Measurements from ENCODE around the gene DHRS1. TPM values are rescaled to one million over a fixed set of nuclear protein-coding genes. Genes with fewer than 3 reads are reported as not detected.
A peak's percentile ranks its signal among the peaks of the same experiment; 100 is the strongest.

DHRS1 gene
- total and polyA plus RNA-seq, 9 of the 15 experiments (the other 6 are each of a cell fraction or from before 2014, with no cell fraction given): 7.3 to 33.6 (median 13.3) TPM

DNA sequence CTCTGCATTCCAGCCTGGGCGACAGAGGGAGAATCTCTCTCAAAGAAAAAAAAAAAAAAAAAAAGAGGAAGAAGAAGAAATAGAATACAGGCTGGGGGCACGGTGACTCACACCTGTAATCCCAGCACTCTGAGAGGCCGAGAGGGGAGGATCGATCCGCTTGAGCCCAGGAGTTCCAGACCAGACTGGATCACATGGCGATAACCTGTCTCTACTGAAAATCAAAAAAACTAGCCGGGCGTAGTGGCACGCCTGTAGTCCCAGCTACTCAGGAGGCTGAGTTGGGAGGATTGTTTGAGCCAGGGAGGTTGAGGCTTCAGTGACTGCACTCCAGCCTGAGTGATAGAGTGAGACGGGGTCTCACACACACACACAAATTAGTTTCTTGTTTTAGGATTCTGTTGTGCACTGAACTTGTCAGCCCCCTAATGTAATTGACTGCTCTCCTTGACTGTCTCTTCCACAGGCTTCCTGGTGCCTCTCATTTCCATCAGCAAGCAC lies 56.2 kb downstream of the DHRS1 start (continued):
- peak; percentile 66; the same call in 1 of the 2 replicates for TF ChIP-seq JUND (IDR thresholded peaks at IDR 0.05; ENCODE audit: borderline replicate concordance, low read depth, low read length)
- peak; percentile 47; the same call in 1 of the 3 replicates for TF ChIP-seq JUND (tag; IDR thresholded peaks at IDR 0.05; ENCODE audit: borderline replicate concordance, low read depth, low read length)
- TF ChIP-seq ZNF384 (IDR thresholded peaks at IDR 0.05; ENCODE audit: low read depth, low read length): peak; percentile 81
- TF ChIP-seq POLR2H (tag; IDR thresholded peaks at IDR 0.05; ENCODE audit: low read depth): no peak

GRCh38 chr14:24241829-24242443 lies 57.6 kb downstream of the DHRS1 start:
- intact Hi-C loops (cut with micrococcal nuclease) (loop anchor here (2.0 kb wide), 2 partner anchors 29 to 189 kb away; partner anchors contain the start of gene RABGGTA), in situ Hi-C loops (cut with MboI) (loop anchor here (5.0 to 10.0 kb wide), 2 partner anchors 55 to 193 kb away; partner anchors contain the start of genes DHRS1 and NOP9)
- Histone ChIP-seq H3K36me3 (ENCODE audit: control insufficient read depth, insufficient read depth, low read length) (peaks cover 42% of the 10 kb centered on the region), H3K4me1 (replicated peaks in 1 of 2; ENCODE audit: control insufficient read depth in 2 of 2, insufficient read depth in 2 of 2, low read length in 2 of 2) (peaks cover 13 to 15% of the 10 kb centered on the region in 2 experiments; a peak in 4 of 5 replicates), H3K9me3 (replicated peaks; ENCODE audit: control insufficient read depth, insufficient read depth, low read depth, low read length) (no peaks in the 10 kb centered on the region), H2AFZ (ENCODE audit: low read depth, low read length) (peak overlapping the region; percentile 84), H3K4me2 (ENCODE audit: insufficient read depth, low read length) (peak overlapping the region; percentile 88), H3K4me3 (peak overlapping the region; percentile 59), H3K79me2 (ENCODE audit: control insufficient read depth, insufficient read depth, low read length) (peaks cover 10% of the 10 kb centered on the region; the same call in 2 of the 3 replicates), H3K27ac (ENCODE audit: extremely low read depth, low read depth, low read length) (peak overlapping the region; percentile 98), H4K20me1 (replicated peaks; ENCODE audit: control insufficient read depth, insufficient read depth, low read length) (no peaks in the 10 kb centered on the region; the same call in 1 of the 2 replicates), H3K27me3 (ENCODE audit: control insufficient read depth in 2 of 2, insufficient read depth in 2 of 2, low read length in 2 of 2) (no peaks in the 10 kb centered on the region), H3K9ac (ENCODE audit: insufficient read depth in 1 of 2, low read depth in 2 of 2, low read length in 2 of 2) (peak overlapping the region; percentile 77 to 95), H3K9me1 (ENCODE audit: control insufficient read depth, insufficient read depth, low read length) (no peaks in the 10 kb centered on the region)
- DNase-seq (ENCODE audit: extremely low read depth in 1 of 4, low spot score in 3 of 4) (peak; percentile 92 to 95 (median 92)), ATAC-seq (peak; percentile 94), FAIRE-seq (no peak)
- BruUV-seq (replicated peaks): TSS peak; percentile 59
- WGBS (ENCODE audit: insufficient coverage, low coverage, missing lambda C conversion rate): 4% methylated on average over 26 of the region's 39 CpGs
- ChIA-PET CTCF (ENCODE audit: low intra/inter-chr PET ratio) (interaction anchor here (0.9 to 3.0 kb wide), 3 partner anchors 29 to 66 kb away, joined by 3 to 41 read pairs (median 5); partner anchors contain the start of gene CIDEB), POLR2A (interaction anchor here (1.0 to 1.9 kb wide), 17 partner anchors 11 to 190 kb away, joined by 3 to 18 read pairs (median 6); partner anchors contain the start of genes CHMP4A, CIDEB, DCAF11 and DHRS1)
- no peak for TF ChIP-seq MAZ (CRISPR knock-in tag; conservative IDR thresholded peaks at IDR 0.05 in 1 of 2, IDR thresholded peaks at IDR 0.05 in 1 of 2)
- TF ChIP-seq, protein P1, sequence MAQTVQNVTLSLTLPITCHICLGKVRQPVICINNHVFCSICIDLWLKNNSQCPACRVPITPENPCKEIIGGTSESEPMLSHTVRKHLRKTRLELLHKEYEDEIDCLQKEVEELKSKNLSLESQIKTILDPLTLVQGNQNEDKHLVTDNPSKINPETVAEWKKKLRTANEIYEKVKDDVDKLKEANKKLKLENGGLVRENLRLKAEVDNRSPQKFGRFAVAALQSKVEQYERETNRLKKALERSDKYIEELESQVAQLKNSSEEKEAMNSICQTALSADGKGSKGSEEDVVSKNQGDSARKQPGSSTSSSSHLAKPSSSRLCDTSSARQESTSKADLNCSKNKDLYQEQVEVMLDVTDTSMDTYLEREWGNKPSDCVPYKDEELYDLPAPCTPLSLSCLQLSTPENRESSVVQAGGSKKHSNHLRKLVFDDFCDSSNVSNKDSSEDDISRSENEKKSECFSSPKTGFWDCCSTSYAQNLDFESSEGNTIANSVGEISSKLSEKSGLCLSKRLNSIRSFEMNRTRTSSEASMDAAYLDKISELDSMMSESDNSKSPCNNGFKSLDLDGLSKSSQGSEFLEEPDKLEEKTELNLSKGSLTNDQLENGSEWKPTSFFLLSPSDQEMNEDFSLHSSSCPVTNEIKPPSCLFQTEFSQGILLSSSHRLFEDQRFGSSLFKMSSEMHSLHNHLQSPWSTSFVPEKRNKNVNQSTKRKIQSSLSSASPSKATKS (CRISPR knock-in tag; IDR thresholded peaks at IDR 0.05): no peak
- TF ChIP-seq, protein P2, sequence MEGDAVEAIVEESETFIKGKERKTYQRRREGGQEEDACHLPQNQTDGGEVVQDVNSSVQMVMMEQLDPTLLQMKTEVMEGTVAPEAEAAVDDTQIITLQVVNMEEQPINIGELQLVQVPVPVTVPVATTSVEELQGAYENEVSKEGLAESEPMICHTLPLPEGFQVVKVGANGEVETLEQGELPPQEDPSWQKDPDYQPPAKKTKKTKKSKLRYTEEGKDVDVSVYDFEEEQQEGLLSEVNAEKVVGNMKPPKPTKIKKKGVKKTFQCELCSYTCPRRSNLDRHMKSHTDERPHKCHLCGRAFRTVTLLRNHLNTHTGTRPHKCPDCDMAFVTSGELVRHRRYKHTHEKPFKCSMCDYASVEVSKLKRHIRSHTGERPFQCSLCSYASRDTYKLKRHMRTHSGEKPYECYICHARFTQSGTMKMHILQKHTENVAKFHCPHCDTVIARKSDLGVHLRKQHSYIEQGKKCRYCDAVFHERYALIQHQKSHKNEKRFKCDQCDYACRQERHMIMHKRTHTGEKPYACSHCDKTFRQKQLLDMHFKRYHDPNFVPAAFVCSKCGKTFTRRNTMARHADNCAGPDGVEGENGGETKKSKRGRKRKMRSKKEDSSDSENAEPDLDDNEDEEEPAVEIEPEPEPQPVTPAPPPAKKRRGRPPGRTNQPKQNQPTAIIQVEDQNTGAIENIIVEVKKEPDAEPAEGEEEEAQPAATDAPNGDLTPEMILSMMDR (IDR thresholded peaks at IDR 0.05 in 2 of 3, conservative IDR thresholded peaks at IDR 0.05 in 1 of 3; ENCODE audit: insufficient read depth in 2 of 3, low read depth in 1 of 3, low read length in 3 of 3): peak; percentile 13 to 49 (median 42); a peak in 2 of 6 replicates
- TF ChIP-seq ETS1 (conservative IDR thresholded peaks at IDR 0.05; ENCODE audit: control insufficient read depth, low read depth, low read length): 0 out of 2 replicates have a peak, but pooled peaks have one; percentile 47
- TF ChIP-seq EP400 (IDR thresholded peaks at IDR 0.05): no peak
- TF ChIP-seq ATF1 (CRISPR knock-in tag; IDR thresholded peaks at IDR 0.05): no peak
- no peak for TF ChIP-seq ATF1 (tag; IDR thresholded peaks at IDR 0.05)
- peak in 1 of 3 experiments; percentile 32 for TF ChIP-seq YY1 (IDR thresholded peaks at IDR 0.05; ENCODE audit: borderline replicate concordance in 1 of 3, control insufficient read depth in 1 of 3, extremely low read depth in 1 of 3, insufficient read depth in 3 of 3, insufficient read length in 1 of 3, insufficient replicate concordance in 2 of 3, low read depth in 1 of 3, low read length in 2 of 3)

Data from K562 (cell line).